ENCODE measurements around the gene ATG5.

ATG5 gene

DNA sequence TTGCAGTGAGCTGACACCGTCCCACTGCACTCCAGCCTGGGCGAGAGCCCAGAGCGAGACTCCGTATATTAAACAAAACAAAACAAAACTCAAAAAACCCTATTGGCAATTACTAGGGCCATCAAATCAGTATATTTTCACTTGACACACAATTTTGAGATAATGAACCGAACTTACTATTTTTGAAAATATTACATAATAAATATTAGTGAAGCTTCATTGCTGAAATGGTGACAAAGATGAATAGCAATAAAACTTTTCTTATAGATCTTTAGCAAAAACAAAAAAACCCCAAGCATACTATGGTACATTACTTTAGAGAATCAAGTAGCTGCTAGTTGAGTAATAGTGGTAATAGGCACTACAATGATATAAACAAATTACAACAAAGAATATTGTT lies 113.0 kb downstream of the ATG5 start:
- H3K18ac ChIP-seq (ENCODE audit: low read length) = no peak overlapping the region
- no peaks in the 10 kb centered on the region for H3K27me3 ChIP-seq (ENCODE audit: insufficient read depth, low read length, poor library complexity)
- no peak overlapping the region for H2BK15ac ChIP-seq (replicated peaks; ENCODE audit: low read depth)
- no peak overlapping the region for H3K4me3 ChIP-seq (ENCODE audit: low read length)
- H3K56ac ChIP-seq (ENCODE audit: low read length) = no peak overlapping the region
- no peak overlapping the region for H4K5ac ChIP-seq (ENCODE audit: low read length)
- no peaks in the 10 kb centered on the region for H3K79me1 ChIP-seq (ENCODE audit: low read length)
- no peak overlapping the region for H3K9ac ChIP-seq (ENCODE audit: low read length)
- H3K79me2 ChIP-seq (ENCODE audit: control insufficient read depth, insufficient read depth, low read length) = no peaks in the 10 kb centered on the region
- no peak overlapping the region for H2AK5ac ChIP-seq (ENCODE audit: low read length)
- no peak overlapping the region for H3K23ac ChIP-seq (ENCODE audit: low read length)
- no peaks in the 10 kb centered on the region for H3K36me3 ChIP-seq (ENCODE audit: control insufficient read depth, insufficient read depth, low read length)
- H2BK120ac ChIP-seq (ENCODE audit: low read depth, low read length) = no peak overlapping the region
- H3K4me2 ChIP-seq (ENCODE audit: low read length) = no peak overlapping the region
- DNase-seq = no peak
- H3K27ac ChIP-seq (ENCODE audit: low read depth, low read length) = no peak overlapping the region
- no peak overlapping the region for H2BK5ac ChIP-seq (ENCODE audit: low read length)
- WGBS (ENCODE audit: extremely low coverage, insufficient coverage, low lambda C conversion rate) = no CpG with 5 or more reads among the region's 5 CpGs
- H3K4me1 ChIP-seq (ENCODE audit: control insufficient read depth, low read depth, low read length) = no peaks in the 10 kb centered on the region
- no peak overlapping the region for H4K8ac ChIP-seq (ENCODE audit: low read depth, low read length)
- H3K4ac ChIP-seq (ENCODE audit: low read depth, low read length) = no peak overlapping the region

GRCh38 chr6:106206905-106207304 lies 118.7 kb downstream of the ATG5 start:
- Histone ChIP-seq H3K56ac (ENCODE audit: low read length) (no peak overlapping the region), H3K79me1 (ENCODE audit: low read length) (no peaks in the 10 kb centered on the region), H2BK5ac (ENCODE audit: low read length) (no peak overlapping the region), H3K79me2 (ENCODE audit: control insufficient read depth, insufficient read depth, low read length) (no peaks in the 10 kb centered on the region), H4K8ac (ENCODE audit: low read depth, low read length) (no peak overlapping the region), H3K9ac (ENCODE audit: low read length) (no peak overlapping the region), H3K4me1 (ENCODE audit: control insufficient read depth, low read depth, low read length) (no peaks in the 10 kb centered on the region), H4K5ac (ENCODE audit: low read length) (no peak overlapping the region), H3K27me3 (ENCODE audit: insufficient read depth, low read length, poor library complexity) (no peaks in the 10 kb centered on the region), H2BK120ac (ENCODE audit: low read depth, low read length) (no peak overlapping the region), H3K36me3 (ENCODE audit: control insufficient read depth, insufficient read depth, low read length) (no peaks in the 10 kb centered on the region), H3K27ac (ENCODE audit: low read depth, low read length) (no peak overlapping the region), H3K4me2 (ENCODE audit: low read length) (no peak overlapping the region), H3K4ac (ENCODE audit: low read depth, low read length) (no peak overlapping the region), H2AK5ac (ENCODE audit: low read length) (no peak overlapping the region), H3K18ac (ENCODE audit: low read length) (no peak overlapping the region), H3K23ac (ENCODE audit: low read length) (no peak overlapping the region), H2BK15ac (replicated peaks; ENCODE audit: low read depth) (no peak overlapping the region), H3K4me3 (ENCODE audit: low read length) (no peak overlapping the region)
- WGBS (ENCODE audit: extremely low coverage, insufficient coverage, low lambda C conversion rate) = no CpG with 5 or more reads among the region's 1 CpG
- no peak for DNase-seq

DNA sequence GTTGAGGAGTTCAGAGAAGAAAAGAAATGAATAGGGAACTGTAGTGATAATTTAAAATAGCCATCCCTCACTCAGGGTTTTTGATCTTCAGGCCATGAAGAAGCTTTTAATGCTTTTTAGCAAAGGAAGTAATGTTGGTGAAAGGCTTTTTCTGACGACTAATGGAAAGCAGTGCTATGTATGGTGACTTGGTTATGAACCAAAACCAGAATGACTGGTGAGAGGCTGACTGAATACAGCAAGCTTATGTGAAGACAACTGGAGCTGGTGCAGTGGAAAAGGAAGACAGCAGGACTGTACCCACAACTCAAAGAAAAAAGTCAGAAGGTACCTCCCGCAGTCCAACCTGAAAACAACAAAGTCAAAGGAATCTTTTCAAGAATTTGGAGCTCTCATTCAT lies 120.6 kb downstream of the ATG5 start:
- H3K27ac ChIP-seq (ENCODE audit: low read depth, low read length) = no peak overlapping the region
- H3K79me2 ChIP-seq (ENCODE audit: control insufficient read depth, insufficient read depth, low read length) = no peaks in the 10 kb centered on the region
- H4K5ac ChIP-seq (ENCODE audit: low read length) = no peak overlapping the region
- no peak overlapping the region for H3K4me2 ChIP-seq (ENCODE audit: low read length)
- no peak overlapping the region for H3K4me3 ChIP-seq (ENCODE audit: low read length)
- no peak overlapping the region for H3K23ac ChIP-seq (ENCODE audit: low read length)
- no peak overlapping the region for H3K18ac ChIP-seq (ENCODE audit: low read length)
- no peak overlapping the region for H2AK5ac ChIP-seq (ENCODE audit: low read length)
- H3K36me3 ChIP-seq (ENCODE audit: control insufficient read depth, insufficient read depth, low read length) = no peaks in the 10 kb centered on the region
- H2BK15ac ChIP-seq (replicated peaks; ENCODE audit: low read depth) = no peak overlapping the region
- no peak overlapping the region for H3K9ac ChIP-seq (ENCODE audit: low read length)
- no peaks in the 10 kb centered on the region for H3K27me3 ChIP-seq (ENCODE audit: insufficient read depth, low read length, poor library complexity)
- no peak overlapping the region for H4K8ac ChIP-seq (ENCODE audit: low read depth, low read length)
- H2BK5ac ChIP-seq (ENCODE audit: low read length) = no peak overlapping the region
- no peak overlapping the region for H3K56ac ChIP-seq (ENCODE audit: low read length)
- H3K79me1 ChIP-seq (ENCODE audit: low read length) = no peaks in the 10 kb centered on the region
- WGBS (ENCODE audit: extremely low coverage, insufficient coverage, low lambda C conversion rate) = no CpG with 5 or more reads among the region's 2 CpGs
- no peak overlapping the region for H2BK120ac ChIP-seq (ENCODE audit: low read depth, low read length)
- no peak for DNase-seq
- H3K4me1 ChIP-seq (ENCODE audit: control insufficient read depth, low read depth, low read length) = no peaks in the 10 kb centered on the region
- H3K4ac ChIP-seq (ENCODE audit: low read depth, low read length) = no peak overlapping the region

GRCh38 chr6:106199998-106200397 lies 125.6 kb downstream of the ATG5 start:
- H3K56ac ChIP-seq (ENCODE audit: low read length) = no peak overlapping the region
- H3K4me3 ChIP-seq (ENCODE audit: low read length) = no peak overlapping the region
- no peak overlapping the region for H2BK5ac ChIP-seq (ENCODE audit: low read length)
- H3K9ac ChIP-seq (ENCODE audit: low read length) = no peak overlapping the region
- no peaks in the 10 kb centered on the region for H3K79me2 ChIP-seq (ENCODE audit: control insufficient read depth, insufficient read depth, low read length)
- H3K23ac ChIP-seq (ENCODE audit: low read length) = no peak overlapping the region
- no CpG with 5 or more reads among the region's 1 CpG for WGBS (ENCODE audit: extremely low coverage, insufficient coverage, low lambda C conversion rate)
- H3K79me1 ChIP-seq (ENCODE audit: low read length) = no peaks in the 10 kb centered on the region
- no peak overlapping the region for H3K18ac ChIP-seq (ENCODE audit: low read length)
- H3K27me3 ChIP-seq (ENCODE audit: insufficient read depth, low read length, poor library complexity) = no peaks in the 10 kb centered on the region
- no peak overlapping the region for H2BK15ac ChIP-seq (replicated peaks; ENCODE audit: low read depth)
- H3K4ac ChIP-seq (ENCODE audit: low read depth, low read length) = no peak overlapping the region
- no peak overlapping the region for H4K5ac ChIP-seq (ENCODE audit: low read length)
- no peak overlapping the region for H2AK5ac ChIP-seq (ENCODE audit: low read length)
- H3K27ac ChIP-seq (ENCODE audit: low read depth, low read length) = no peak overlapping the region
- H4K8ac ChIP-seq (ENCODE audit: low read depth, low read length) = no peak overlapping the region
- H3K36me3 ChIP-seq (ENCODE audit: control insufficient read depth, insufficient read depth, low read length) = no peaks in the 10 kb centered on the region
- no peak overlapping the region for H2BK120ac ChIP-seq (ENCODE audit: low read depth, low read length)
- peaks cover 2% of the 10 kb centered on the region for H3K4me1 ChIP-seq (ENCODE audit: control insufficient read depth, low read depth, low read length)
- DNase-seq = no peak
- H3K4me2 ChIP-seq (ENCODE audit: low read length) = no peak overlapping the region

- no peak overlapping the region for H2AK5ac ChIP-seq (ENCODE audit: low read length)
- H3K79me2 ChIP-seq (ENCODE audit: control insufficient read depth, insufficient read depth, low read length) = no peaks in the 10 kb centered on the region
- no peak overlapping the region for H2BK5ac ChIP-seq (ENCODE audit: low read length)
- H3K23ac ChIP-seq (ENCODE audit: low read length) = no peak overlapping the region
- peaks cover 2% of the 10 kb centered on the region for H3K4me1 ChIP-seq (ENCODE audit: control insufficient read depth, low read depth, low read length)
- H2BK15ac ChIP-seq (replicated peaks; ENCODE audit: low read depth) = no peak overlapping the region
- H3K4me2 ChIP-seq (ENCODE audit: low read length) = no peak overlapping the region
- DNase-seq = no peak
- no peak overlapping the region for H3K9ac ChIP-seq (ENCODE audit: low read length)
- H3K36me3 ChIP-seq (ENCODE audit: control insufficient read depth, insufficient read depth, low read length) = no peaks in the 10 kb centered on the region
- no peak overlapping the region for H4K5ac ChIP-seq (ENCODE audit: low read length)
- H3K18ac ChIP-seq (ENCODE audit: low read length) = no peak overlapping the region
- H3K4ac ChIP-seq (ENCODE audit: low read depth, low read length) = no peak overlapping the region
- no peak overlapping the region for H2BK120ac ChIP-seq (ENCODE audit: low read depth, low read length)
- no peak overlapping the region for H3K4me3 ChIP-seq (ENCODE audit: low read length)
- no peak overlapping the region for H3K56ac ChIP-seq (ENCODE audit: low read length)
- no peaks in the 10 kb centered on the region for H3K79me1 ChIP-seq (ENCODE audit: low read length)
- H3K27ac ChIP-seq (ENCODE audit: low read depth, low read length) = no peak overlapping the region
- no CpG with 5 or more reads among the region's 1 CpG for WGBS (ENCODE audit: extremely low coverage, insufficient coverage, low lambda C conversion rate)
- H4K8ac ChIP-seq (ENCODE audit: low read depth, low read length) = no peak overlapping the region
- H3K27me3 ChIP-seq (ENCODE audit: insufficient read depth, low read length, poor library complexity) = no peaks in the 10 kb centered on the region
Observed at GRCh38 chr6:106199331-106199730, 126.2 kb downstream of the ATG5 start.

- Histone ChIP-seq H3K36me3 (ENCODE audit: control insufficient read depth, insufficient read depth, low read length) (no peaks in the 10 kb centered on the region), H4K8ac (ENCODE audit: low read depth, low read length) (no peak overlapping the region), H3K56ac (ENCODE audit: low read length) (no peak overlapping the region), H2BK120ac (ENCODE audit: low read depth, low read length) (no peak overlapping the region), H3K9ac (ENCODE audit: low read length) (no peak overlapping the region), H3K4ac (ENCODE audit: low read depth, low read length) (no peak overlapping the region), H3K4me2 (ENCODE audit: low read length) (no peak overlapping the region), H2BK5ac (ENCODE audit: low read length) (no peak overlapping the region), H3K4me3 (ENCODE audit: low read length) (no peak overlapping the region), H3K23ac (ENCODE audit: low read length) (no peak overlapping the region), H3K79me1 (ENCODE audit: low read length) (no peaks in the 10 kb centered on the region), H3K4me1 (ENCODE audit: control insufficient read depth, low read depth, low read length) (peaks cover 2% of the 10 kb centered on the region), H3K18ac (ENCODE audit: low read length) (no peak overlapping the region), H2AK5ac (ENCODE audit: low read length) (no peak overlapping the region), H2BK15ac (replicated peaks; ENCODE audit: low read depth) (no peak overlapping the region), H4K5ac (ENCODE audit: low read length) (no peak overlapping the region), H3K27ac (ENCODE audit: low read depth, low read length) (no peak overlapping the region), H3K27me3 (ENCODE audit: insufficient read depth, low read length, poor library complexity) (no peaks in the 10 kb centered on the region), H3K79me2 (ENCODE audit: control insufficient read depth, insufficient read depth, low read length) (no peaks in the 10 kb centered on the region)
- WGBS (ENCODE audit: extremely low coverage, insufficient coverage, low lambda C conversion rate) = no CpG with 5 or more reads among the region's 4 CpGs
- no peak for DNase-seq
Observed at GRCh38 chr6:106197441-106197840, 128.1 kb downstream of the ATG5 start.
